HepG2 (cell line): Measurements from ENCODE around the gene JADE2. TPM values are rescaled to one million over a fixed set of nuclear protein-coding genes. Genes with fewer than 3 reads are reported as not detected.

Experiments
- ARNT2 ChIP-seq: sonication (generic); formaldehyde crosslinking; IDR thresholded peaks from 2 replicates; pipeline ENCODE4 v1.8.0; 2022; ENCODE audit warnings: mild to moderate bottlenecking, low read depth, missing genetic modification reagents, moderate library complexity
- ATF7-NPFF ChIP-seq: sonication (generic); formaldehyde crosslinking; IDR thresholded peaks from 2 replicates; pipeline ENCODE4 v1.8.1; 2023; ENCODE audit warnings: mild to moderate bottlenecking, low read depth, missing genetic modification reagents, moderate library complexity
- SMAD1 ChIP-seq: sonication (generic); formaldehyde crosslinking; IDR thresholded peaks from 2 replicates; pipeline ENCODE4 v1.4.0; 2020; ENCODE audit warnings: missing genetic modification reagents, low read depth, mild to moderate bottlenecking, borderline replicate concordance
- ZFP41 ChIP-seq: sonication (generic); formaldehyde crosslinking; IDR thresholded peaks from 2 replicates; pipeline ENCODE4 v1.4.0; 2020; ENCODE audit warnings: mild to moderate bottlenecking, missing genetic modification reagents, borderline replicate concordance
- ZMAT3 ChIP-seq: sonication (generic); formaldehyde crosslinking; conservative IDR thresholded peaks from 2 replicates; pipeline ENCODE4 v1.7.0; 2021; ENCODE audit warnings: missing genetic modification reagents
- polyA plus RNA-seq, 8 experiments: library from polyadenylated mRNA; depleted of rRNA in 3 of 8; stranded (reverse) in 7 of 8; unstranded in 1 of 8; fragments of >200 nt; fragmentation: Illumina TruSeq in 4 of 8; extraction: Trizol in 4 of 8; gene quantifications; 2 replicates each; pipeline versions ENCODE4 v1.2.1 to v1.2.3, GENCODE V29; 2011 to 2016; ENCODE audit warnings: low read depth in 4 of 8, missing spikeins in 1 of 8, mixed read lengths in 1 of 8; ENCODE audit not compliant: insufficient read depth in 1 of 8
- total RNA-seq, 5 experiments: library from RNA; depleted of rRNA; stranded (reverse); fragments of >200 nt; fragmentation: Illumina TruSeq; extraction: Trizol; gene quantifications; 2 replicates each; pipeline ENCODE4 v1.2.3, GENCODE V29; 2016; ENCODE audit warnings: low read depth in 1 of 5
- TF ChIP-seq, protein P1 (sequence below), 2 experiments: sonication (generic) in 1 of 2; formaldehyde crosslinking in 1 of 2; IDR thresholded peaks; 2 replicates each; pipeline versions ENCODE4 v1.6.1 to v1.9.0; 2014 to 2022; ENCODE audit warnings: antibody characterized with exemption in 1 of 2, borderline replicate concordance in 1 of 2, inconsistent platforms in 1 of 2, low read depth in 1 of 2, missing genetic modification reagents in 1 of 2
- TF ChIP-seq, protein P2 (sequence below): sonication (generic); formaldehyde crosslinking; IDR thresholded peaks from 2 replicates; pipeline ENCODE4 v1.8.0; 2022; ENCODE audit warnings: mild to moderate bottlenecking, missing genetic modification reagents, moderate library complexity
- TF ChIP-seq, protein P3 (sequence below): sonication (generic); formaldehyde crosslinking; IDR thresholded peaks from 2 replicates; pipeline ENCODE4 v1.4.0; 2020; ENCODE audit warnings: missing genetic modification reagents, borderline replicate concordance
- TF ChIP-seq, protein P4 (sequence below): sonication (generic); formaldehyde crosslinking; IDR thresholded peaks from 2 replicates; pipeline ENCODE4 v1.8.1; 2023; ENCODE audit warnings: missing genetic modification reagents, mild to moderate bottlenecking, borderline replicate concordance
- TF ChIP-seq, protein P5 (sequence below): sonication (generic); formaldehyde crosslinking; IDR thresholded peaks from 2 replicates; pipeline ENCODE4; 2020; ENCODE audit warnings: missing genetic modification reagents, mild to moderate bottlenecking, borderline replicate concordance
- TF ChIP-seq, protein P6 (sequence below): sonication (generic); formaldehyde crosslinking; IDR thresholded peaks from 2 replicates; pipeline ENCODE4 v1.4.0; 2020; ENCODE audit warnings: low read depth, mild to moderate bottlenecking, missing genetic modification reagents

The JADE2 gene
- total and polyA plus RNA-seq, 2 of the 13 experiments (the other 11 are each of a cell fraction or from before 2014, with no cell fraction given): 7.5 to 15.1 TPM

DNA sequence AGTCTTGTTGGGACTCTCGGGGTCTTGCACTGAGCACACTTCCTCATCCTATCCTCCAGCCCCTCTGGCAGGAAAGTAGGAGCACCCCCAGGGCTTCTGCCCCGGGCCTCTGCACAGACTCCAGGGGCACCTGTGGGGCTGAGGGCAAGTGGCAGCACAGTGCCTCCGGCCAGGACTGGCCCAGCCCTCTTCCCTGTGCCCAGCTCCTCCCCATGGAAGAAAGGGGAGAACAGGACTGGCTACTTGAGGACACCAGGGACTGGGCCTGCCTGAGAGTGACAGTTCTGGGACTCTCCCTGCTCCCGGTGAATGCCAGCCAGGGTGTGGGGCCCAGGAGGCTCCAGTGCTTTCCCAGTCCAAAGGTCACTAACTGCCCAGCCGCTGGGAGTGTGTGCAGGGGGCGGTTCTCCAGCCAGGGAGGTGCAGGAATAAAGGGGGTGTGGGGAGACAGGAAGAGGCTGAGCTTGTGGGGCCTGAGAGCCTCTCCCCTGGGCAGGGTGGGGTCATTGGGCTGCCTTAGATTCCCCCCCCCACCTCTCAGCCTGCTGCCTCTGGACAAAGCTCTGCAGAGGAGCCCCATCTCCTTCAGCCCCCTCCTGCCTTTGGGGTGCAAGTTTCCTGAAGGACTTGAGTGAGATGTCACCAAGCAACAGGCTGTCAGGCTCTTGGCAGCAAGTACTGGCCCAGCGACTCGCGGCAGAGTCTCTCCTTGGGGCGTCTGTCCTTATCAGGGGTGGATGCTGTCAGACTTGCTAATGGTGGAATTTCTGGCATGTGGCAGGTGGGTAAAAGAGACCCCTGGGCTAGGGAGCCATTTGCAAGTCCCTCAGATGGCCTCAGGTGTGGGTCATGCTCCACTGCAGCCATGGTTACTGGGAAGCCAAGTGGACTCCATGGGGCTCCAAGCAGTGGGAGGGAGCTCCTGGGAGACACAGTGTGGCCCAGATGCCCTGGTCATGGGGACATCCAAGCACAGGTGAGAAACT, 19.1 kb upstream of the JADE2 start (continued):
- TF ChIP-seq, protein P1, sequence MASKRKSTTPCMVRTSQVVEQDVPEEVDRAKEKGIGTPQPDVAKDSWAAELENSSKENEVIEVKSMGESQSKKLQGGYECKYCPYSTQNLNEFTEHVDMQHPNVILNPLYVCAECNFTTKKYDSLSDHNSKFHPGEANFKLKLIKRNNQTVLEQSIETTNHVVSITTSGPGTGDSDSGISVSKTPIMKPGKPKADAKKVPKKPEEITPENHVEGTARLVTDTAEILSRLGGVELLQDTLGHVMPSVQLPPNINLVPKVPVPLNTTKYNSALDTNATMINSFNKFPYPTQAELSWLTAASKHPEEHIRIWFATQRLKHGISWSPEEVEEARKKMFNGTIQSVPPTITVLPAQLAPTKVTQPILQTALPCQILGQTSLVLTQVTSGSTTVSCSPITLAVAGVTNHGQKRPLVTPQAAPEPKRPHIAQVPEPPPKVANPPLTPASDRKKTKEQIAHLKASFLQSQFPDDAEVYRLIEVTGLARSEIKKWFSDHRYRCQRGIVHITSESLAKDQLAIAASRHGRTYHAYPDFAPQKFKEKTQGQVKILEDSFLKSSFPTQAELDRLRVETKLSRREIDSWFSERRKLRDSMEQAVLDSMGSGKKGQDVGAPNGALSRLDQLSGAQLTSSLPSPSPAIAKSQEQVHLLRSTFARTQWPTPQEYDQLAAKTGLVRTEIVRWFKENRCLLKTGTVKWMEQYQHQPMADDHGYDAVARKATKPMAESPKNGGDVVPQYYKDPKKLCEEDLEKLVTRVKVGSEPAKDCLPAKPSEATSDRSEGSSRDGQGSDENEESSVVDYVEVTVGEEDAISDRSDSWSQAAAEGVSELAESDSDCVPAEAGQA (IDR thresholded peaks at IDR 0.05; ENCODE audit: low read depth): 0 out of 2 replicates have a peak, but pooled peaks have one; percentile 38
- TF ChIP-seq, protein P1 (CRISPR knock-in tag; IDR thresholded peaks at IDR 0.05; ENCODE audit: borderline replicate concordance): no peak
- TF ChIP-seq ARNT2 (CRISPR knock-in tag) (peak; percentile 72; the same call in 1 of the 2 replicates), ZMAT3 (CRISPR knock-in tag) (peak; percentile 81; the same call in 1 of the 2 replicates), ATF7-NPFF (CRISPR knock-in tag) (no peak), SMAD1 (CRISPR knock-in tag) (no peak), ZFP41 (CRISPR knock-in tag) (no peak)
- TF ChIP-seq, protein P2, sequence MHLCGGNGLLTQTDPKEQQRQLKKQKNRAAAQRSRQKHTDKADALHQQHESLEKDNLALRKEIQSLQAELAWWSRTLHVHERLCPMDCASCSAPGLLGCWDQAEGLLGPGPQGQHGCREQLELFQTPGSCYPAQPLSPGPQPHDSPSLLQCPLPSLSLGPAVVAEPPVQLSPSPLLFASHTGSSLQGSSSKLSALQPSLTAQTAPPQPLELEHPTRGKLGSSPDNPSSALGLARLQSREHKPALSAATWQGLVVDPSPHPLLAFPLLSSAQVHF (CRISPR knock-in tag): no peak
- TF ChIP-seq, protein P3, sequence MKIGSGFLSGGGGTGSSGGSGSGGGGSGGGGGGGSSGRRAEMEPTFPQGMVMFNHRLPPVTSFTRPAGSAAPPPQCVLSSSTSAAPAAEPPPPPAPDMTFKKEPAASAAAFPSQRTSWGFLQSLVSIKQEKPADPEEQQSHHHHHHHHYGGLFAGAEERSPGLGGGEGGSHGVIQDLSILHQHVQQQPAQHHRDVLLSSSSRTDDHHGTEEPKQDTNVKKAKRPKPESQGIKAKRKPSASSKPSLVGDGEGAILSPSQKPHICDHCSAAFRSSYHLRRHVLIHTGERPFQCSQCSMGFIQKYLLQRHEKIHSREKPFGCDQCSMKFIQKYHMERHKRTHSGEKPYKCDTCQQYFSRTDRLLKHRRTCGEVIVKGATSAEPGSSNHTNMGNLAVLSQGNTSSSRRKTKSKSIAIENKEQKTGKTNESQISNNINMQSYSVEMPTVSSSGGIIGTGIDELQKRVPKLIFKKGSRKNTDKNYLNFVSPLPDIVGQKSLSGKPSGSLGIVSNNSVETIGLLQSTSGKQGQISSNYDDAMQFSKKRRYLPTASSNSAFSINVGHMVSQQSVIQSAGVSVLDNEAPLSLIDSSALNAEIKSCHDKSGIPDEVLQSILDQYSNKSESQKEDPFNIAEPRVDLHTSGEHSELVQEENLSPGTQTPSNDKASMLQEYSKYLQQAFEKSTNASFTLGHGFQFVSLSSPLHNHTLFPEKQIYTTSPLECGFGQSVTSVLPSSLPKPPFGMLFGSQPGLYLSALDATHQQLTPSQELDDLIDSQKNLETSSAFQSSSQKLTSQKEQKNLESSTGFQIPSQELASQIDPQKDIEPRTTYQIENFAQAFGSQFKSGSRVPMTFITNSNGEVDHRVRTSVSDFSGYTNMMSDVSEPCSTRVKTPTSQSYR (CRISPR knock-in tag): peak; percentile 70; the same call in 1 of the 2 replicates
- TF ChIP-seq, protein P4, sequence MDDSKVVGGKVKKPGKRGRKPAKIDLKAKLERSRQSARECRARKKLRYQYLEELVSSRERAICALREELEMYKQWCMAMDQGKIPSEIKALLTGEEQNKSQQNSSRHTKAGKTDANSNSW: no peak
- TF ChIP-seq, protein P5, sequence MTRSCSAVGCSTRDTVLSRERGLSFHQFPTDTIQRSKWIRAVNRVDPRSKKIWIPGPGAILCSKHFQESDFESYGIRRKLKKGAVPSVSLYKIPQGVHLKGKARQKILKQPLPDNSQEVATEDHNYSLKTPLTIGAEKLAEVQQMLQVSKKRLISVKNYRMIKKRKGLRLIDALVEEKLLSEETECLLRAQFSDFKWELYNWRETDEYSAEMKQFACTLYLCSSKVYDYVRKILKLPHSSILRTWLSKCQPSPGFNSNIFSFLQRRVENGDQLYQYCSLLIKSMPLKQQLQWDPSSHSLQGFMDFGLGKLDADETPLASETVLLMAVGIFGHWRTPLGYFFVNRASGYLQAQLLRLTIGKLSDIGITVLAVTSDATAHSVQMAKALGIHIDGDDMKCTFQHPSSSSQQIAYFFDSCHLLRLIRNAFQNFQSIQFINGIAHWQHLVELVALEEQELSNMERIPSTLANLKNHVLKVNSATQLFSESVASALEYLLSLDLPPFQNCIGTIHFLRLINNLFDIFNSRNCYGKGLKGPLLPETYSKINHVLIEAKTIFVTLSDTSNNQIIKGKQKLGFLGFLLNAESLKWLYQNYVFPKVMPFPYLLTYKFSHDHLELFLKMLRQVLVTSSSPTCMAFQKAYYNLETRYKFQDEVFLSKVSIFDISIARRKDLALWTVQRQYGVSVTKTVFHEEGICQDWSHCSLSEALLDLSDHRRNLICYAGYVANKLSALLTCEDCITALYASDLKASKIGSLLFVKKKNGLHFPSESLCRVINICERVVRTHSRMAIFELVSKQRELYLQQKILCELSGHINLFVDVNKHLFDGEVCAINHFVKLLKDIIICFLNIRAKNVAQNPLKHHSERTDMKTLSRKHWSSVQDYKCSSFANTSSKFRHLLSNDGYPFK (CRISPR knock-in tag): peak; percentile 25; the same call in 1 of the 2 replicates
- TF ChIP-seq, protein P6, sequence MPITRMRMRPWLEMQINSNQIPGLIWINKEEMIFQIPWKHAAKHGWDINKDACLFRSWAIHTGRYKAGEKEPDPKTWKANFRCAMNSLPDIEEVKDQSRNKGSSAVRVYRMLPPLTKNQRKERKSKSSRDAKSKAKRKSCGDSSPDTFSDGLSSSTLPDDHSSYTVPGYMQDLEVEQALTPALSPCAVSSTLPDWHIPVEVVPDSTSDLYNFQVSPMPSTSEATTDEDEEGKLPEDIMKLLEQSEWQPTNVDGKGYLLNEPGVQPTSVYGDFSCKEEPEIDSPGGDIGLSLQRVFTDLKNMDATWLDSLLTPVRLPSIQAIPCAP (CRISPR knock-in tag): no peak
